Endothelial cell of umbilical vein (primary cell): ENCODE results near the gene MESP2. TPM values are rescaled to one million over a fixed set of nuclear protein-coding genes. Genes with fewer than 3 reads are reported as not detected.

ENCODE experiments used
- Bru-seq: library from RNA; stranded (reverse); fragments of 400-500 nt; gene quantifications from one replicate; lab custom pipeline; 2021; lab: Mats Ljungman, UMichigan
- BruChase-seq, 2 experiments: library from RNA; stranded (reverse); fragments of 400-500 nt; gene quantifications; one replicate each; lab custom pipeline; 2021; lab: Mats Ljungman, UMichigan
- BruUV-seq: library from RNA; stranded (reverse); fragments of 400-500 nt; replicated peaks from 2 replicates; lab custom pipeline; 2021; lab: Mats Ljungman, UMichigan
- CTCF ChIA-PET: fragments of 300-600, 350-600 bp; sonication (Branson Sonifier 250); formaldehyde crosslinking; loops from one replicate; lab custom pipeline; 2021; ENCODE audit warnings: antibody characterized with exemption, inconsistent platforms; lab: Charles Lee
- POLR2A ChIA-PET: fragments of 300-600, 350-600 bp; sonication (Branson Sonifier 250); formaldehyde crosslinking; loops from one replicate; lab custom pipeline; 2021; ENCODE audit warnings: antibody characterized with exemption, inconsistent platforms; lab: Charles Lee
- DNase-seq: peaks from one replicate; pipeline ENCODE4 v3.0.0-alpha.2; 2011; ENCODE audit warnings: low read depth, low spot score
- FAIRE-seq: peaks from 2 replicates; lab custom pipeline; 2011; peaks lifted over from hg19 to GRCh38; lab: Jason Lieb, UNC
- H2AFZ ChIP-seq: 2 replicates; pipeline ENCODE4 v1.6.0; 2012; ENCODE audit warnings: low read depth, low read length, control low read depth, inconsistent platforms
- H3K27ac ChIP-seq: 2 replicates; pipeline ENCODE4 v1.5.1; 2011; ENCODE audit warnings: low read depth, mild to moderate bottlenecking, control low read depth, low read length, moderate library complexity; ENCODE audit not compliant: insufficient read depth
- H3K27me3 ChIP-seq, 2 experiments: 2 replicates each; pipeline versions ENCODE4 v1.6.0 to v1.6.1; 2011; ENCODE audit warnings: low read length in 2 of 2, mixed read lengths in 1 of 2; ENCODE audit not compliant: control insufficient read depth in 2 of 2, insufficient read depth in 2 of 2
- H3K36me3 ChIP-seq, 2 experiments: 2 replicates in 1 of 2; 3 replicates in 1 of 2; pipeline ENCODE4 v1.5.1; 2011; ENCODE audit warnings: low read length in 2 of 2, mild to moderate bottlenecking in 1 of 2, moderate library complexity in 1 of 2; ENCODE audit not compliant: control insufficient read depth in 2 of 2, insufficient read depth in 2 of 2; ENCODE audit errors: extremely low read depth in 1 of 2
- H3K4me1 ChIP-seq: 3 replicates; pipeline ENCODE4 v1.5.1; 2011; ENCODE audit warnings: mild to moderate bottlenecking, low read length; ENCODE audit not compliant: control insufficient read depth, insufficient read depth; ENCODE audit errors: extremely low read depth
- H3K4me2 ChIP-seq: 2 replicates; pipeline ENCODE4 v1.6.1; 2011; ENCODE audit warnings: low read length, control low read depth, mixed read lengths; ENCODE audit not compliant: insufficient read depth
- H3K4me3 ChIP-seq, 3 experiments: fragments of 200-600 bp in 1 of 3; sonication (generic), shearing (Covaris generic) in 1 of 3; replicated peaks in 1 of 3; 2 replicates each; pipeline ENCODE4 v1.5.1; 2011 to 2016; ENCODE audit warnings: control low read depth in 3 of 3, low read length in 3 of 3, mild to moderate bottlenecking in 2 of 3, inconsistent platforms in 1 of 3, low read depth in 1 of 3, moderate library complexity in 1 of 3; ENCODE audit not compliant: insufficient read depth in 1 of 3
- H3K79me2 ChIP-seq: 2 replicates; pipeline ENCODE4 v1.6.0; 2012; ENCODE audit warnings: low read length, inconsistent platforms; ENCODE audit not compliant: control insufficient read depth, insufficient read depth
- H3K9ac ChIP-seq: replicated peaks from 2 replicates; pipeline ENCODE3; 2011; ENCODE audit warnings: low read length, control low read depth; ENCODE audit not compliant: insufficient read depth; ENCODE audit errors: extremely low read depth
- H3K9me1 ChIP-seq: replicated peaks from 3 replicates; pipeline ENCODE4 v1.6.0; 2011; ENCODE audit warnings: mild to moderate bottlenecking, low read length; ENCODE audit not compliant: control insufficient read depth, insufficient read depth; ENCODE audit errors: extremely low read depth
- H3K9me3 ChIP-seq: replicated peaks from 2 replicates; pipeline ENCODE4 v1.5.1; 2012; ENCODE audit warnings: low read length, inconsistent platforms; ENCODE audit not compliant: control insufficient read depth, insufficient read depth
- H4K20me1 ChIP-seq: replicated peaks from 2 replicates; pipeline ENCODE3; 2011; ENCODE audit warnings: mild to moderate bottlenecking, low read length; ENCODE audit not compliant: control insufficient read depth, insufficient read depth; ENCODE audit errors: extremely low read depth
- EZH2 ChIP-seq: IDR thresholded peaks from 2 replicates; pipeline ENCODE4 v1.6.1; 2012; ENCODE audit warnings: borderline replicate concordance, low read depth, mild to moderate bottlenecking, moderate library complexity, low read length, inconsistent platforms; ENCODE audit not compliant: severe bottlenecking
- FOS ChIP-seq: IDR thresholded peaks from 2 replicates; pipeline ENCODE4 v1.6.1; 2011; ENCODE audit warnings: mild to moderate bottlenecking, low read length, moderate library complexity, borderline replicate concordance; ENCODE audit not compliant: insufficient read depth
- GATA2 ChIP-seq: IDR thresholded peaks from 2 replicates; pipeline ENCODE4 v1.7.0; 2011; ENCODE audit warnings: low read depth, mild to moderate bottlenecking, moderate library complexity, mixed read lengths, low read length; ENCODE audit not compliant: insufficient read length, insufficient read depth
- JUN ChIP-seq: IDR thresholded peaks from 2 replicates; pipeline ENCODE4 v1.6.1; 2011; ENCODE audit warnings: borderline replicate concordance, low read depth; ENCODE audit not compliant: insufficient read length, insufficient read depth
- MYC ChIP-seq: IDR thresholded peaks from one replicate; pipeline ENCODE4 v1.6.1; 2011; ENCODE audit warnings: mild to moderate bottlenecking, low read depth, low read length
- POLR2A ChIP-seq: IDR thresholded peaks from 2 replicates; pipeline ENCODE4 v1.6.1; 2012; ENCODE audit warnings: low read depth, mild to moderate bottlenecking, control low read depth, low read length
- POLR2AphosphoS5 ChIP-seq: IDR thresholded peaks from 2 replicates; pipeline ENCODE4 v1.6.1; 2012; ENCODE audit warnings: low read depth, mild to moderate bottlenecking, control low read depth, low read length, moderate library complexity; ENCODE audit not compliant: insufficient read depth
- dilution Hi-C: fragments of 300-500 bp; cut with MboI; formaldehyde crosslinking; loops from one replicate; pipeline ENCODE4 v1.15.0; 2019; ENCODE audit warnings: low sequenced_read_pairs; ENCODE audit not compliant: extremely low pct_ligation_motif_present
- intact Hi-C: fragments of 100-400 bp; cut with micrococcal nuclease; formaldehyde crosslinking; loops from one replicate; pipeline ENCODE4 v1.10.0; 2022
- long read RNA-seq: library from polyadenylated mRNA; stranded (forward); transcript quantifications from one replicate; pipeline ENCODE4 v2.0.0, GENCODE V29; 2021
- polyA minus RNA-seq, 3 experiments: library from RNA; depleted of rRNA, polyadenylated mRNA; stranded (reverse); fragments of >200 nt; gene quantifications; 1 replicate in 1 of 3; 2 replicates in 2 of 3; pipeline ENCODE4 v1.2.3, GENCODE V29; 2011
- polyA plus RNA-seq, 4 experiments: library from polyadenylated mRNA; depleted of rRNA in 3 of 4; stranded (reverse) in 3 of 4; unstranded in 1 of 4; fragments of >200 nt; gene quantifications; 2 replicates each; pipeline versions ENCODE4 v1.2.1 to v1.2.3, GENCODE V29; 2011 to 2012; ENCODE audit warnings: missing spikeins in 1 of 4
- total RNA-seq: library from RNA; stranded (reverse); gene quantifications from 2 replicates; pipeline ENCODE4 v1.2.3, GENCODE V29; 2021
- TF ChIP-seq, protein P1 (sequence below): IDR thresholded peaks from 2 replicates; pipeline ENCODE4 v1.6.1; 2011; ENCODE audit not compliant: insufficient read depth, insufficient read length
- TF ChIP-seq, protein P2 (sequence below), 2 donors: IDR thresholded peaks; 1 replicate in 1 of 2; 2 replicates in 1 of 2; pipeline ENCODE4 v1.5.1; 2011; ENCODE audit warnings: low read length in 2 of 2, mild to moderate bottlenecking in 2 of 2, moderate library complexity in 2 of 2, control low read depth in 1 of 2, inconsistent platforms in 1 of 2, low read depth in 1 of 2; ENCODE audit not compliant: insufficient read depth in 1 of 2; ENCODE audit errors: extremely low read depth in 1 of 2

The MESP2 gene, protein sequence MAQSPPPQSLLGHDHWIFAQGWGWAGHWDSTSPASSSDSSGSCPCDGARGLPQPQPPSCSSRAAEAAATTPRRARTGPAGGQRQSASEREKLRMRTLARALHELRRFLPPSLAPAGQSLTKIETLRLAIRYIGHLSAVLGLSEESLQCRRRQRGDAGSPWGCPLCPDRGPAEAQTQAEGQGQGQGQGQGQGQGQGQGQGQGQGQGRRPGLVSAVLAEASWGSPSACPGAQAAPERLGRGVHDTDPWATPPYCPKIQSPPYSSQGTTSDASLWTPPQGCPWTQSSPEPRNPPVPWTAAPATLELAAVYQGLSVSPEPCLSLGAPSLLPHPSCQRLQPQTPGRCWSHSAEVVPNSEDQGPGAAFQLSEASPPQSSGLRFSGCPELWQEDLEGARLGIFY
- 0.42 TPM in 1 of 2 replicates, not detected in the other for total RNA-seq
- polyA plus RNA-seq, result 0.21 and 0.43 TPM in 2 replicates
- polyA plus RNA-seq (2011; cell fraction: cytosol; rRNA removed), result 0.14 and 0.22 TPM in 2 replicates
- polyA plus RNA-seq (2011; cell fraction: nucleus; rRNA removed), result not detected in 2 replicates
- polyA plus RNA-seq (2012), result 0.27 and 0.64 TPM in 2 replicates
- polyA minus RNA-seq, result not detected in 2 replicates
- polyA minus RNA-seq (2011; cell fraction: cytosol; rRNA and poly(A)+ RNA removed), result not detected
- not detected in 2 replicates for polyA minus RNA-seq (2011; cell fraction: nucleus; rRNA and poly(A)+ RNA removed)
- Bru-seq, nascent RNA, result not detected
- BruChase-seq, experiment 1, labeled RNA remaining after a 6-hour chase, result percentile 5 among the genes with signal in this experiment
- BruChase-seq, experiment 2, labeled RNA remaining after a 2-hour chase, result not detected
- long read RNA-seq, partial matches to known transcripts, result 0 of 1 reads
- long read RNA-seq, other reads (novel, unspliced or antisense), result 0 of 1 reads

DNA sequence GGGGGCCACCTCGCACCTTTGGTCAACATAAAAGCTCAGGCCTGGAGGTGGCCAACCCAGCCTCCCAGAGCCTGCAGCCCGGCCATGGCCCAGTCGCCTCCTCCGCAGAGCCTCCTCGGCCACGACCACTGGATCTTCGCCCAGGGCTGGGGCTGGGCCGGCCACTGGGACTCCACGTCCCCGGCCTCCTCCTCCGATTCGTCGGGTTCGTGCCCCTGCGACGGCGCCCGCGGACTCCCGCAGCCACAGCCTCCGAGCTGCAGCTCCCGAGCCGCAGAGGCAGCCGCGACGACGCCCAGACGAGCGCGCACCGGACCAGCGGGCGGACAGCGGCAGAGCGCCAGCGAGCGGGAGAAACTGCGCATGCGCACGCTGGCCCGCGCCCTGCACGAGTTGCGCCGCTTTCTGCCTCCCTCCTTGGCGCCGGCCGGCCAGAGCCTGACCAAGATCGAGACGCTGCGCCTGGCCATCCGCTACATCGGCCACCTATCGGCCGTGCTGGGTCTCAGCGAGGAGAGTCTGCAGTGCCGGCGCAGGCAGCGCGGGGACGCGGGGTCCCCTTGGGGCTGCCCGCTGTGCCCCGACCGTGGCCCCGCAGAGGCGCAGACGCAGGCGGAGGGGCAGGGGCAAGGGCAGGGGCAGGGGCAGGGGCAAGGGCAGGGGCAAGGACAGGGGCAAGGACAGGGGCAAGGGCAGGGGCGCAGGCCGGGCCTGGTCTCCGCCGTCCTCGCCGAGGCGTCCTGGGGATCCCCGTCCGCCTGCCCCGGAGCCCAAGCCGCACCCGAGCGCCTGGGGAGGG is at the start of gene MESP2:
Gene MESP2 (plus strand): TSS at position 59 of the 799 bp plus-strand sequence. CDS start 26 bp downstream, at position 85.
- H3K9ac ChIP-seq, result no peak within 1 kb of the TSS
- ChIA-PET POLR2A (no interaction called here), CTCF (interaction anchor here (0.6 to 2.4 kb wide), 6 partner anchors 16 to 222 kb away, joined by 3 to 17 read pairs (median 6); no protein-coding TSS in a partner anchor)
- dilution Hi-C loops (no loop called here), intact Hi-C loops (loop anchor here (2.0 to 5.0 kb wide), 3 partner anchors 18 to 41 kb away; no protein-coding TSS in a partner anchor)
- no TSS peak for BruUV-seq
- peak within 1 kb of the TSS; percentile 44 for H3K4me2 ChIP-seq
- TF ChIP-seq POLR2AphosphoS5 (peak; percentile 57), GATA2 (no peak), JUN (no peak), MYC (no peak), EZH2 (no peak), FOS (no peak), POLR2A (no peak)
- TF ChIP-seq, protein P1, sequence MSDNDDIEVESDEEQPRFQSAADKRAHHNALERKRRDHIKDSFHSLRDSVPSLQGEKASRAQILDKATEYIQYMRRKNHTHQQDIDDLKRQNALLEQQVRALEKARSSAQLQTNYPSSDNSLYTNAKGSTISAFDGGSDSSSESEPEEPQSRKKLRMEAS, result peak; percentile 61
- TF ChIP-seq, protein P2, sequence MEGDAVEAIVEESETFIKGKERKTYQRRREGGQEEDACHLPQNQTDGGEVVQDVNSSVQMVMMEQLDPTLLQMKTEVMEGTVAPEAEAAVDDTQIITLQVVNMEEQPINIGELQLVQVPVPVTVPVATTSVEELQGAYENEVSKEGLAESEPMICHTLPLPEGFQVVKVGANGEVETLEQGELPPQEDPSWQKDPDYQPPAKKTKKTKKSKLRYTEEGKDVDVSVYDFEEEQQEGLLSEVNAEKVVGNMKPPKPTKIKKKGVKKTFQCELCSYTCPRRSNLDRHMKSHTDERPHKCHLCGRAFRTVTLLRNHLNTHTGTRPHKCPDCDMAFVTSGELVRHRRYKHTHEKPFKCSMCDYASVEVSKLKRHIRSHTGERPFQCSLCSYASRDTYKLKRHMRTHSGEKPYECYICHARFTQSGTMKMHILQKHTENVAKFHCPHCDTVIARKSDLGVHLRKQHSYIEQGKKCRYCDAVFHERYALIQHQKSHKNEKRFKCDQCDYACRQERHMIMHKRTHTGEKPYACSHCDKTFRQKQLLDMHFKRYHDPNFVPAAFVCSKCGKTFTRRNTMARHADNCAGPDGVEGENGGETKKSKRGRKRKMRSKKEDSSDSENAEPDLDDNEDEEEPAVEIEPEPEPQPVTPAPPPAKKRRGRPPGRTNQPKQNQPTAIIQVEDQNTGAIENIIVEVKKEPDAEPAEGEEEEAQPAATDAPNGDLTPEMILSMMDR (IDR thresholded peaks at IDR 0.05; ENCODE audit: extremely low read depth in 1 of 2, insufficient read depth in 1 of 2, low read depth in 1 of 2, low read length in 2 of 2), result peak; percentile 55 to 73
- no peaks in the 10 kb centered on the region for H3K9me3 ChIP-seq
- no peaks in the 10 kb centered on the region for H4K20me1 ChIP-seq
- no peaks in the 10 kb centered on the region for H3K27me3 ChIP-seq
- peak within 1 kb of the TSS; percentile 90 for H2AFZ ChIP-seq
- H3K79me2 ChIP-seq, result no peaks in the 10 kb centered on the region
- peak; percentile 88 for DNase-seq
- no peaks in the 10 kb centered on the region for H3K9me1 ChIP-seq
- no peaks in the 10 kb centered on the region for H3K36me3 ChIP-seq
- H3K27ac ChIP-seq, result no peak within 1 kb of the TSS
- H3K4me1 ChIP-seq, result peaks cover 6% of the 10 kb centered on the region
- H3K4me3 ChIP-seq, result peak within 1 kb of the TSS in 2 of 3 experiments; percentile 4 to 30
- FAIRE-seq, result peak; percentile 92
